Mesenchymal stem cell (in vitro differentiated cells and primary cell): Measurements from ENCODE around the gene IRAK1BP1.
"Not testable (repeated sequence)": the region's sequence is repeated elsewhere in the genome, so short reads cannot be mapped to it uniquely, and the experiment has no call there.

Experiments used
- DNase-seq: peaks from one replicate; pipeline ENCODE4 v3.0.0-alpha.2; 2013
- H2AFZ ChIP-seq: one replicate; pipeline ENCODE4 v1.6.1; 2013; ENCODE audit warnings: low read depth, mild to moderate bottlenecking, control low read depth, inconsistent platforms, low read length, moderate library complexity
- H2AK5ac ChIP-seq: 2 replicates; pipeline ENCODE4 v1.6.1; 2013; ENCODE audit warnings: low read length, moderate library complexity, mild to moderate bottlenecking, inconsistent platforms; ENCODE audit not compliant: severe bottlenecking
- H2BK120ac ChIP-seq: one replicate; pipeline ENCODE4 v1.6.1; 2013; ENCODE audit warnings: low read depth, mild to moderate bottlenecking, inconsistent platforms, low read length, moderate library complexity
- H2BK12ac ChIP-seq, 2 experiments: one replicate each; pipeline ENCODE4 v1.6.1; 2013; ENCODE audit warnings: inconsistent platforms in 2 of 2, low read length in 2 of 2, mild to moderate bottlenecking in 2 of 2, moderate library complexity in 2 of 2, control low read depth in 1 of 2
- H2BK15ac ChIP-seq: one replicate; pipeline ENCODE4 v1.6.1; 2013; ENCODE audit warnings: mild to moderate bottlenecking, low read depth, inconsistent platforms; ENCODE audit not compliant: poor library complexity, severe bottlenecking
- H2BK5ac ChIP-seq: 2 replicates; pipeline ENCODE4 v1.6.1; 2013; ENCODE audit warnings: low read depth, mild to moderate bottlenecking, low read length, control low read depth, inconsistent platforms; ENCODE audit not compliant: poor library complexity, severe bottlenecking
- H3K14ac ChIP-seq, 2 experiments: one replicate each; pipeline ENCODE4 v1.6.1; 2013; ENCODE audit warnings: inconsistent platforms in 2 of 2, low read length in 2 of 2, control low read depth in 1 of 2, mild to moderate bottlenecking in 1 of 2, moderate library complexity in 1 of 2
- H3K18ac ChIP-seq, 2 experiments: one replicate each; pipeline ENCODE4 v1.6.1; 2013; ENCODE audit warnings: inconsistent platforms in 2 of 2, low read length in 2 of 2, control low read depth in 1 of 2, low read depth in 1 of 2, mild to moderate bottlenecking in 1 of 2
- H3K23ac ChIP-seq, 2 experiments: one replicate each; pipeline ENCODE4 v1.6.1; 2013; ENCODE audit warnings: inconsistent platforms in 2 of 2, low read length in 2 of 2, mild to moderate bottlenecking in 2 of 2, moderate library complexity in 2 of 2, control low read depth in 1 of 2
- H3K27ac ChIP-seq: 2 replicates; pipeline ENCODE4 v1.5.1; 2013; ENCODE audit warnings: mild to moderate bottlenecking, moderate library complexity, low read length, control low read depth, inconsistent platforms; ENCODE audit not compliant: poor library complexity, severe bottlenecking
- H3K27me3 ChIP-seq, 2 experiments: 2 replicates each; pipeline versions ENCODE4 v1.6.1 to v1.7.0; 2013; ENCODE audit warnings: low read length in 2 of 2, mild to moderate bottlenecking in 2 of 2, moderate library complexity in 2 of 2, control low read depth in 1 of 2, inconsistent platforms in 1 of 2; ENCODE audit not compliant: control insufficient read depth in 1 of 2, insufficient read depth in 1 of 2
- H3K36me3 ChIP-seq, 2 experiments: 2 replicates each; pipeline versions ENCODE4 v1.6.1 to v1.7.0; 2013; ENCODE audit warnings: low read length in 2 of 2, control low read depth in 1 of 2, inconsistent platforms in 1 of 2, low read depth in 1 of 2, mild to moderate bottlenecking in 1 of 2; ENCODE audit not compliant: insufficient read depth in 2 of 2, control insufficient read depth in 1 of 2
- H3K4ac ChIP-seq, 2 experiments: one replicate each; pipeline ENCODE4 v1.6.1; 2013; ENCODE audit warnings: inconsistent platforms in 2 of 2, low read length in 2 of 2, mild to moderate bottlenecking in 2 of 2, moderate library complexity in 2 of 2, control low read depth in 1 of 2, low read depth in 1 of 2
- H3K4me1 ChIP-seq: 2 replicates; pipeline ENCODE4 v1.6.1; 2013; ENCODE audit warnings: low read depth, low read length, control low read depth; ENCODE audit not compliant: control insufficient read depth, insufficient read depth
- H3K4me2 ChIP-seq: 2 replicates; pipeline ENCODE4 v1.6.1; 2013; ENCODE audit warnings: low read length, mild to moderate bottlenecking, inconsistent platforms; ENCODE audit not compliant: poor library complexity, severe bottlenecking
- H3K4me3 ChIP-seq, 2 experiments: 2 replicates each; pipeline versions ENCODE4 v1.5.1 to v1.7.0; 2013; ENCODE audit warnings: low read length in 2 of 2, mild to moderate bottlenecking in 2 of 2, control low read depth in 1 of 2, low read depth in 1 of 2; ENCODE audit not compliant: insufficient read depth in 1 of 2
- H3K79me1 ChIP-seq: replicated peaks from 2 replicates; pipeline ENCODE4 v1.6.1; 2013; ENCODE audit warnings: mild to moderate bottlenecking, control low read depth, low read length, inconsistent platforms; ENCODE audit not compliant: poor library complexity, severe bottlenecking
- H3K9ac ChIP-seq: 2 replicates; pipeline ENCODE4 v1.7.0; 2013; ENCODE audit warnings: mild to moderate bottlenecking, low read length, moderate library complexity
- H3K9me3 ChIP-seq: 2 replicates; pipeline ENCODE4 v1.7.0; 2013; ENCODE audit warnings: mild to moderate bottlenecking, low read length; ENCODE audit not compliant: control insufficient read depth
- H4K8ac ChIP-seq: one replicate; pipeline ENCODE4 v1.6.1; 2013; ENCODE audit warnings: inconsistent platforms, mild to moderate bottlenecking, low read length, moderate library complexity
- H4K91ac ChIP-seq: one replicate; pipeline ENCODE4 v1.6.1; 2013; ENCODE audit warnings: mild to moderate bottlenecking, low read length, inconsistent platforms
- WGBS: methylation state at CpG from one replicate; pipeline ENCODE4 v1.1.7; 2013; ENCODE audit warnings: mixed read lengths; 5-methylcytosine and 5-hydroxymethylcytosine counted together

IRAK1BP1 gene

DNA sequence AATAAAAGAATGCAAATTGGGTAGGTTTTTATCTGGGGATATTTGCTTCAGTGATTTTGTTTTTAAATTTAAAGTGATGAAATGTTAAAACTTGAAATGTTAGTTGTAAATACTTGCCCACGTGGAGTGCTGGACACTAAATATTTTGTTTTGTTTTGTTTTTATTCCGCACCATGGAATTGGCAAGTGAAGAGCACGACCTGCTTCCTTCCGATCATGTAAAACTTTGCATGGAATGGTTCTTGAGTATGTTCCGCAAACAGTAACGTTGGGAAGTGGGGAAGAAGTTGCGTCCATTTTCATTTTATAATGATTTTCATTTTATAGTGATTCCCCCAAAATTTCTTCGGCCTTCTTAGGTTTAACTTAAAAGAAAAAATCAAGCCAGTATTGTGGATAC lies 765 bp downstream of the IRAK1BP1 start:
- no peak overlapping the region for H4K91ac ChIP-seq
- H3K18ac ChIP-seq: no peak overlapping the region
- no peak overlapping the region for H4K8ac ChIP-seq
- no peak overlapping the region for H3K23ac ChIP-seq
- no peak overlapping the region for H2BK15ac ChIP-seq
- no peak overlapping the region for H2BK5ac ChIP-seq
- H3K4me2 ChIP-seq: peak overlapping the region; percentile 77
- DNase-seq: no peak
- WGBS: 42% methylated on average over 8 of the region's 8 CpGs
- no peak overlapping the region for H3K14ac ChIP-seq
- no peaks in the 10 kb centered on the region for H3K36me3 ChIP-seq
- H2AFZ ChIP-seq: no peak overlapping the region
- H3K79me1 ChIP-seq: peaks cover 11% of the 10 kb centered on the region
- H2BK120ac ChIP-seq: no peak overlapping the region
- peak overlapping the region; percentile 95 to 100 for H3K4me3 ChIP-seq
- H3K27ac ChIP-seq: no peak overlapping the region
- H3K4ac ChIP-seq: no peak overlapping the region
- H2AK5ac ChIP-seq: no peak overlapping the region
- H3K9ac ChIP-seq: peak overlapping the region; percentile 97
- H3K9me3 ChIP-seq: no peaks in the 10 kb centered on the region
- H3K4me1 ChIP-seq: no peaks in the 10 kb centered on the region
- H2BK12ac ChIP-seq: no peak overlapping the region
- no peaks in the 10 kb centered on the region for H3K27me3 ChIP-seq

DNA sequence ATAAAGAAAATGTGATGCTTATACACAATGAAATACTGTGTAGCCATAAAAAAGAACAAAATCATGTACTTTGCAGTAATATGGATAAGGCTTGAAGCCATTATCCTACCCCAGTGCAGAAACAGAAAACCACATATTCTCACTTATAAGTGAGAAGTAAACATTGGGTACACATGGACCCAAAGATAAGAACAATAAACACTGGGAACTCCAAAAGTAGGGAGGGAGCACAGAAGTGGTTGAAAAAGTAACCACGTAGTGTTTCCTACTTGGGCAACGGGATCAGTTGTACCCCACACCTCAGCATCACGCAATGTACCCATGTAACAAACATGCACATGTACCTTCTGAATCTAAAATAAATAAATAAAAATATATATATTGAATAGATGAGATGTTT lies 8.2 kb downstream of the IRAK1BP1 start:
- no peak for DNase-seq
- Histone ChIP-seq H3K4me3 (no peak overlapping the region), H4K8ac (no peak overlapping the region), H3K27me3 (no peaks in the 10 kb centered on the region), H2AK5ac (no peak overlapping the region), H3K18ac (no peak overlapping the region), H3K4ac (no peak overlapping the region), H3K27ac (no peak overlapping the region), H3K36me3 (peaks cover 0 to 7% of the 10 kb centered on the region in 2 experiments), H3K23ac (no peak overlapping the region), H2BK15ac (no peak overlapping the region), H3K79me1 (peaks cover 16% of the 10 kb centered on the region), H2BK5ac (no peak overlapping the region), H3K4me1 (no peaks in the 10 kb centered on the region), H2BK120ac (no peak overlapping the region), H3K9me3 (no peaks in the 10 kb centered on the region), H4K91ac (no peak overlapping the region), H3K14ac (no peak overlapping the region), H3K4me2 (no peak overlapping the region), H2AFZ (no peak overlapping the region), H3K9ac (no peak overlapping the region), H2BK12ac (no peak overlapping the region)
- WGBS: 80% methylated on average over 1 of the region's 3 CpGs

GRCh38 chr6:78883651-78884050 lies 16.3 kb downstream of the IRAK1BP1 start:
- Histone ChIP-seq H2BK12ac (no peak overlapping the region), H2AK5ac (no peak overlapping the region), H2BK5ac (no peak overlapping the region), H3K27ac (no peak overlapping the region), H3K4me2 (no peak overlapping the region), H3K4me1 (no peaks in the 10 kb centered on the region), H3K23ac (no peak overlapping the region), H3K79me1 (peaks cover 4% of the 10 kb centered on the region), H3K14ac (no peak overlapping the region), H2BK15ac (no peak overlapping the region), H2AFZ (no peak overlapping the region), H3K9me3 (no peaks in the 10 kb centered on the region), H3K36me3 (peaks cover 0 to 7% of the 10 kb centered on the region in 2 experiments), H2BK120ac (no peak overlapping the region), H4K91ac (no peak overlapping the region), H3K4me3 (no peak overlapping the region), H4K8ac (no peak overlapping the region), H3K9ac (no peak overlapping the region), H3K18ac (no peak overlapping the region), H3K4ac (no peak overlapping the region), H3K27me3 (no peaks in the 10 kb centered on the region)
- DNase-seq: no peak
- 99% methylated on average over 4 of the region's 5 CpGs for WGBS

GRCh38 chr6:78889901-78890300 lies 22.6 kb downstream of the IRAK1BP1 start:
- not testable (repeated sequence) for H3K4me2 ChIP-seq, H4K91ac ChIP-seq, H2BK12ac ChIP-seq, DNase-seq, H3K27me3 ChIP-seq, H3K4me3 ChIP-seq, H3K9ac ChIP-seq, H2AK5ac ChIP-seq, H3K9me3 ChIP-seq, H2AFZ ChIP-seq, H2BK5ac ChIP-seq, H4K8ac ChIP-seq, H3K23ac ChIP-seq, H3K79me1 ChIP-seq, H2BK120ac ChIP-seq, H3K18ac ChIP-seq, H3K36me3 ChIP-seq, H3K27ac ChIP-seq, H3K4ac ChIP-seq, H3K4me1 ChIP-seq, H2BK15ac ChIP-seq, H3K14ac ChIP-seq
- WGBS: 94% methylated on average over 5 of the region's 5 CpGs
